RWPE2 (cell line): ENCODE measurements around the gene UBE2J2.

Source experiments
- ATAC-seq: fragments of 200-7000 bp; cut with Tn5 transposase; 3 replicates; pipeline ENCODE4 v1.9.1; 2021; ENCODE audit warnings: low read depth
- DNase-seq: peaks from one replicate; pipeline ENCODE4 v3.0.0-alpha.2; 2020; ENCODE audit warnings: low spot score
- H3K27ac ChIP-seq: fragments of 450-650 bp; 2 replicates; pipeline ENCODE4 v1.5.1; 2017; ENCODE audit warnings: mild to moderate bottlenecking; ENCODE audit not compliant: poor library complexity, severe bottlenecking
- H3K27me3 ChIP-seq: fragments of 250-450 bp; sonication (Bioruptor Pico); 2 replicates; pipeline ENCODE4 v1.5.1; 2021; ENCODE audit warnings: mild to moderate bottlenecking, moderate library complexity; ENCODE audit not compliant: insufficient read depth, poor library complexity, severe bottlenecking
- H3K36me3 ChIP-seq: fragments of 250-450 bp; sonication (Bioruptor Pico); 2 replicates; pipeline ENCODE4 v1.5.1; 2020; ENCODE audit warnings: low read depth, mild to moderate bottlenecking, moderate library complexity
- H3K4me1 ChIP-seq: fragments of 250-450 bp; sonication (Bioruptor Pico); 2 replicates; pipeline ENCODE4 v1.5.1; 2021; ENCODE audit warnings: mild to moderate bottlenecking, moderate library complexity; ENCODE audit not compliant: insufficient read depth, poor library complexity, severe bottlenecking
- H3K4me3 ChIP-seq: fragments of 250-450 bp; sonication (Bioruptor Pico); 2 replicates; pipeline ENCODE4 v1.5.1; 2021; ENCODE audit warnings: mild to moderate bottlenecking, moderate library complexity; ENCODE audit not compliant: severe bottlenecking
- H3K9me3 ChIP-seq: fragments of 250-450 bp; sonication (Bioruptor Pico); 2 replicates; pipeline ENCODE4 v1.5.1; 2021; ENCODE audit warnings: mild to moderate bottlenecking, moderate library complexity; ENCODE audit not compliant: severe bottlenecking
- CTCF ChIP-seq: fragments of 450-650 bp; IDR thresholded peaks from one replicate; pipeline ENCODE4 v1.5.1; 2017; ENCODE audit warnings: mild to moderate bottlenecking, moderate library complexity; ENCODE audit not compliant: poor library complexity, severe bottlenecking

The UBE2J2 gene

DNA sequence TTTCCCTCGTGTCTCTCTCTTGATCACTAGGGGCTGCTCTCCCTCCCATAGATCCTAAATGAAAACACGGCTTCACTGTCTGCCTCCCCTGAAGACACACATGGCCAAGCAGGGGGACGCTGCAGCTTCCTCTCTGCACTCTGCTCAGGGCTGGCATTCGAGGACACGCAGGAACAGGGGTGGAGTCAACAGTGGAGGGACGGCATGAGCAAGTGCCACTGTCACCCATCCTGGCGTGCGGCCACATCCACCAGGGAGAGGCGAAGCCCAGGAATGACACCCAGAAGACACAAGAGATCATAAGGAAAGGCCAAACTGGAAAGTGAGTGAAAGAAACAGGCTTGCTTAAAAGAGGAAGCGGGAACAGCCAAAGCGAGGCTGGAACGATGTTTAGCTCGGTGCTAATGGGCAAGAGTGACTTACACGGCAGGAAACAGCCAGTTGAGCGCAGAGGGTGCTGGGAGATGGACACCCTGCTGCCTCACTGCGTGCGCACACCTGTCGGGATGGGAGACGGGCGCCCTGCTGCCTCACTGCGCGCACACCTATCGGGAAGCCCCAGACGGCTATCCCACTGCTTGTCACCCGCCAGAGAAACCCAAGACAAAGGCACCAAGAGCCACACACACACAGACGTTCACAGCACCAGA lies 13.6 kb downstream of the UBE2J2 start:
- Histone ChIP-seq H3K27me3 (no peaks in the 10 kb centered on the region), H3K36me3 (peaks cover 74% of the 10 kb centered on the region), H3K4me3 (no peak overlapping the region), H3K9me3 (no peaks in the 10 kb centered on the region), H3K4me1 (peaks cover 4% of the 10 kb centered on the region), H3K27ac (no peak overlapping the region)
- ATAC-seq (no peak), DNase-seq (peak; percentile 56)
- TF ChIP-seq CTCF: no peak

DNA sequence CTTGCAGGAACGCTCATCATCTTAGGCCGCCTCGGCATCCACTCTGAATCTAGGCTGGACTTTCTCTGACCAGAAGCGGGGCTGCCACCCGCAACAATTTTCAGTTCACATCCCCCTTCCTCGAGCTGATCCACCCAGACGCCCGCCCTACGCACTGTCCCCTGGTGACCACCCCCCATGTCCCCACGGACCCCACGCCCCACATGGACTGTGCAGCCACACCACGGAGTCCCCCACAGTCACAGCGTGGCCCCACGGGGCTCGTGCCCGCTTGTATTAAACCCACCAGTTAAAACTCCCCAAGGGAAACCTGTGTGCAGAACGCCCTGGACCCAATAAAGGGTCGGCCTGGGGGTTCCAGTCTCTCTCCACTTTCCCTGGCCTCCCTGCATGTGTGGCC lies 14.1 kb downstream of the UBE2J2 start:
- Histone ChIP-seq H3K27me3 (no peaks in the 10 kb centered on the region), H3K9me3 (no peaks in the 10 kb centered on the region), H3K4me3 (no peak overlapping the region), H3K36me3 (peaks cover 76% of the 10 kb centered on the region), H3K4me1 (peaks cover 1% of the 10 kb centered on the region), H3K27ac (no peak overlapping the region)
- no peak for TF ChIP-seq CTCF
- ATAC-seq: no peak
- no peak for DNase-seq

DNA sequence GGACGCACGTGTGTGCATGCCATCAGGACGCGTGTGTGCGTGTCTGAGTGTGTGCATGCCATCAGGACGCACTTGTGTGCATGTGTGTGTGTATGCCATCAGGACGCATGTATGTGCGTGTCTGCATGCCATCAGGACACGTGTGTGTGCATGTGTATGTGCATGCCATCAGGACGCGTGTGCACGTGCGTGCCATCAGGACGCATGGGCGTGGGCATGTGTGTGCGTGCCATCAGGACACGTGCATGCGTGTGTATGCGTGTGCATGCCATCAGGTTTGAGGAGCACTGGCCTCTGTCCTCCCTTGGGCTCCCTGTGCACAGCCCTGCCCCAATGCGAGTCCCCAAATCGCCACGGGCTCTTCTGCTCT lies 14.6 kb downstream of the UBE2J2 start:
- Histone ChIP-seq H3K9me3 (no peaks in the 10 kb centered on the region), H3K27me3 (no peaks in the 10 kb centered on the region), H3K27ac (no peak overlapping the region), H3K36me3 (peaks cover 72% of the 10 kb centered on the region), H3K4me1 (no peaks in the 10 kb centered on the region), H3K4me3 (no peak overlapping the region)
- no peak for TF ChIP-seq CTCF
- no peak for ATAC-seq
- no peak for DNase-seq

- Histone ChIP-seq H3K27me3 (no peaks in the 10 kb centered on the region), H3K36me3 (peaks cover 68% of the 10 kb centered on the region), H3K27ac (no peak overlapping the region), H3K9me3 (no peaks in the 10 kb centered on the region), H3K4me1 (no peaks in the 10 kb centered on the region), H3K4me3 (no peak overlapping the region)
- DNase-seq (peak; percentile 57), ATAC-seq (no peak)
- TF ChIP-seq CTCF: no peak
Observed at GRCh38 chr1:1256956-1257871, 16.4 kb downstream of the UBE2J2 start.

DNA sequence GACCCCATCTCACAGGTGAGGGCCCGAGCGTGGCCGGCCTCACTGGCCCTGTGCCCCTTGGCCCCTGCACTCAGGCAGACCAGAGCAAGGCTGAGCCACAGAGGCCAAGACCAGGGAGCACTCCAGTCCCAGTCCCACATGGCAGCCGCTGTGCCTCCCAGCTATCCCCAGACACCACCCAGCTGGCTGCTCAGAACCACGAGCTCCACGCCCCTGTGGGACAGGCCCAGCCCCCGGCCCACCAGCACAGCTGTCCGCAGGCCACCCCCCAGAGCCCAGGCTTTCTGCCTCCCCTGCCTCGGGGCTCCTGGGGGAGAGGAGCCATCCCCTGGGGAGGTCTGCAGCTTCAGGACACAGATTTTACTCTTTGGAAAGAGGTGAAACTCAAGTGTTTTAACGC lies 18.0 kb downstream of the UBE2J2 start:
- no peak overlapping the region for H3K27ac ChIP-seq
- H3K9me3 ChIP-seq: no peaks in the 10 kb centered on the region
- peak; percentile 63 for DNase-seq
- H3K27me3 ChIP-seq: no peaks in the 10 kb centered on the region
- H3K4me1 ChIP-seq: peaks cover 7% of the 10 kb centered on the region
- no peak overlapping the region for H3K4me3 ChIP-seq
- no peak for ATAC-seq
- TF ChIP-seq CTCF: no peak
- peaks cover 55% of the 10 kb centered on the region for H3K36me3 ChIP-seq
